Measurements from ENCODE around the gene TIAM1.

The TIAM1 gene

GRCh38 chr21:31078216-31078615 lies 265.8 kb downstream of the TIAM1 start:
- DNase-seq (ENCODE audit: low read depth): no peak

GRCh38 chr21:31075848-31076247 lies 268.2 kb downstream of the TIAM1 start:
- no peak for DNase-seq (ENCODE audit: low read depth)

- DNase-seq (ENCODE audit: low read depth): no peak
Measured at GRCh38 chr21:31072533-31072932, 271.5 kb downstream of the TIAM1 start.

All from stimulated activated CD8-positive, alpha-beta memory T cell treated with anti-CD3 and anti-CD28 coated beads, Interleukin-15, amount 100 ng/mL, for 24 hours (primary cell).